GM04504 (cell line): Measurements from ENCODE around the gene AIP.
A peak's percentile ranks its signal among the peaks of the same experiment; 100 is the strongest.
"Not testable (repeated sequence)": the region's sequence is repeated elsewhere in the genome, so short reads cannot be mapped to it uniquely, and the experiment has no call there.

ENCODE experiments used
- DNase-seq: peaks from one replicate; pipeline ENCODE4 v3.0.0-alpha.2; 2012; ENCODE audit warnings: low read depth

The AIP gene

DNA sequence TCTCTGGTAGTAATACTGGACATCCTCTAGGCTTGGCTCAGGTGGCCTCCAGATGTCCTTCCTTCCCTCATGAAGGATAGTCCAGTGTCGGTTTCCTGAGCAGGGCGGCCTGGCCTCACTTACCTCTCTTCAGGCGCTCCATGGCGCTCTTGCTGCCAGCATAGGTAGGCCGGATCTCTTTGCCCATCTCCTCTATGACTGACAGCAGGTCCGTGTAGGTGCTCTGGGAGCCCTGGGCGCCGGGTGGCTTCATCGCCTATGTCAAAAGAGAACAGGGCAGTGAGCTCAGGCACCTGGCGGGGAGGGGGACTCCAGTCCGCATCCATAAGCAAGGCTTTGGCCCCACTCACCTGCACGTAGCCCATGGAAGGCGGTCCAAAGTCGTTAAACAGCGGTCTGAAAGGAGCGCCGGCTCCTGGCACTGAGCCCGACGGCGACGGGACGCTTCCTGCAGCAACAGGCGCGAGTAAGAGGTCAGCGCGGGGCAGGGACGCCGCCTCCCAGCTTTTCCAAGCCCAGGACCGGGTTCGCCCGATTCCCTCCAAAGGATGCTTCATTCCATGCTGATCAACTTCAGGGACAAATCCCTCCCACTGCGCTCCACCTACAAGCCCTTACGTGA, 24.5 kb downstream of the AIP start:
- no peak for DNase-seq

DNA sequence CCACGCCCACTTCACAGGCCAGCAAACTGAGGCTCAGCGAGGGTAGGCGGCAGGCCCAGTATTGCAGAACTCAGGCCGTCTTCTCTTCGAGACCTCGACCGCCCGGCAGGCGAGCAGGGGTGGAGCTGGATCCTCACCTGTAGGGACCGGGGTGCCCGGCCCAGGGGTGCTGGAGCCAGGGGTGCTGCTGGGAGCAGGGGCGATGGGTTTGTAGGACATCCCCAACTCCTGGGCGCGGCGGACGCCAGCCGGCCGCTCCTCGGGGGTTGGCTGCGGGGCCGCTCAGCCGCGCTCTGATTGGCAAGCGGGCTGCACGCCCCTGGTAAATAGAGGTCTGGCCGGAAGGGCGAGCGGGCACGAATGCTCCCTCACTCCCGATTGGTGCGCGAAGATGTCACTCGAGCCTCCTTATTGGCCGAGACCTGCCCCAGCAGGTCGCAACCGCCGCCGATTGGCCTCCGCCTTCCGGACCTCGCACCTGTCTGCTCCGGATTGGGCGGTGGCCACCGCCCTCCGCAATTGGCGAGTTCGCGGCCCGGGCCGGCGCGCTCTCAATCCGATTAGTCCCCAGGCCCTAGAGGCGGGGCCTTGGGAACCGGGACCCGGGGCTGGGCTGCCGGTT, 25.1 kb downstream of the AIP start, which contains the start of gene CDK2AP2:
TSS of gene CDK2AP2 (minus strand) at position 299 of the 622 bp plus-strand sequence. CDS start at position 219, 80 bp downstream.
- DNase-seq = peak; percentile 99

DNA sequence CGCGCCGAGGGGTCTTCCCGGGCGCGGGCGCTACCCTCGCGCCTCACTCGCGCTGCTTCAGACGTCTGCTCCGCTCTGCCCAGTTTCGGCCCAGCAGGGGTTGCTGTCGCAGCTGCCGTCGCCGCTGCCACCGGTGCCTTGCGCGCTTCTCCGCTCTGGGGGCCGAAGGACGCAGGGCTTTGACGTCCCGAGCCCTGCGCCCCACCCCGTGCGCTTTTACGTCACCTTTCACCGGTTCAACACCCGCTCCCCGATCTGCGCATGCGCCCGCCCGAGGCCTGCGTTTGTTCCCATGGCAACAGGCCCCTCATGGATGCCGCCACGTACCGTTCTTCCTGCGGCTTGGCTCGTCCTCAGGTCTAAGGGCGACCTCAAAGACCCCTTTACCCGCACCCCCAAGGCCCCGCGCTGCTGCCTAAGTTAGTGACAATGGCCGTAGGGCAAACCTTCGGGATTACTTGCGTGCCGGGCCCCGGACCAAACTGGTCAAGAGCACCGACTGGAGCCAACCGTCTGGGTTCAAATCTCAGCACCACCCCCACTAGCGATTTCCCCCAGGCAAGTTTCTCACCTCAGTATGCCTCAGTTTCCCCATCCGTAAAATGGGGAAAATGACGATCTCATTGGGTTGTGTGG, 25.8 kb downstream of the AIP start:
- peak; percentile 91 for DNase-seq

DNA sequence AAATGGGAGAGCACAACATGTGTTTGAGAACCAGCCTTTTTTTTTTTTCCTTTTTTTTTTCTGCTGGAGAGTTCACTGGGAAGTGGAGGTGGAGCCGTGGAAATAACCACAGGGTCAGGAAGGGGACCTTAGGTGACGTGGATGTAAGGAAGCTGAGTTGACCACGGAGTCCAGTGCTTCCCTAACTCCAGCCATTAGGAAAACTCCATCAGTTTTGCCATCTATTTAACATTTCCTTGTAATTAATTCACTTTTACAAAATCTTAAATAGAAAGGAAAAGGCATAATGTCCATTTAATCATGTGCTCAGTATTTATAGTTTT, 27.2 kb downstream of the AIP start:
- DNase-seq = no peak

DNA sequence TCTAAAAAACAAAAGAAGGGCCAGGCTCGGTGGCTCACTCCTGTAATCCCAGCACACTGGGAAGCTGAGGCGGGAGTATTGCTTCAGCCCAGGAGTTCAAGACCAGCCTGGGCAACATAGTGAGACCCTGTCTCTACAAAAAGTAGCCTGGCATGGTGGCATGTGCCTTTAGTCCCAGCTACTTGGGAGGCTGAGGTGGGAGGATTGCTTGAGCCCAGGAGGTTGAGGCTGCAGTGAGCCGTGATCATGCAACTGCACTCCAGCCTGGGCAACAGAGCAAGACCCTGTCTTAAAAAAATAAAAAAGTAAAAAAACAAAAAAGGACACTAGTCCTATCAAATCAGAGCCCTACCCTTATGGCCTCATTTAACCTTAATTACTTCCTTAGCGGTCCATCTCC, 28.7 kb downstream of the AIP start:
- not testable (repeated sequence) for DNase-seq

DNA sequence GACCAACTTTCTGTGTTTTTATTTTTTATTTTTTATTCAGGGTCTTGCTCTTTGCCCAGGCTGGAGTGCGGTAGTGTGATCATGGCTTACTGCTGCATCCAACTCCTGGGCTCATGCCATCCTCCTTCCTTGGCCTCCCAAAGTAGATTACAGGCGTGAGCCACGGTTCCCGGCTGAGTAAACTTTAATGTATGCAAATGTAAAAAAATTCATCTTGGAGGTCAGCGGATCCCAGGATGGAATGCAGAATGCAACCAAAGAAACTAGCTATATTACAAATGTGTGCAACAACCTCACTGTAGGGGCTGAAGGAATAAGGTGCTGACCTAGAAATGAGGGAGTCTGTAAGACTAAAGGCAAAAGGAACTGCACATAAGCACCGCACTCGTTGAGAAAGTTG, 31.3 kb downstream of the AIP start:
- DNase-seq = no peak

DNA sequence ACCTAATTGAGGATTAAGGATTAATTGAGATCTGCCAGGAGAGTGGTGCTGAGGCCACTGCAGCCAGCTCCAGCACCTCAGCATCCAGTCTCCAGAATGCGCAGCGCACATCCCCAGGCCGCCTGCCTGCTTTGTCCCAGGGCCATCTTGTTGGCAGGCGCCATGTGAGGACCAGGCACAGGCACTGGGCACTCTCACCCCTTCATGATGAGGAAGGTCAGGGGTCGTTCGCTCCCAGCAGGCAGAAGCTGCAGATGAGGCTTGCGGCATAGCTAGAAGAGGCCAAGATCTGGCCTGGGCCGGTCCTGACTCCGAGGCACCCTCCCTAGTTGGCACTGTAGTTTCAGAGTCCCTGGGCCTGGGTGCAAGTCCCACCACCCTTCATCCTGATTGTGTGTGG, 34.0 kb downstream of the AIP start:
- DNase-seq = no peak

DNA sequence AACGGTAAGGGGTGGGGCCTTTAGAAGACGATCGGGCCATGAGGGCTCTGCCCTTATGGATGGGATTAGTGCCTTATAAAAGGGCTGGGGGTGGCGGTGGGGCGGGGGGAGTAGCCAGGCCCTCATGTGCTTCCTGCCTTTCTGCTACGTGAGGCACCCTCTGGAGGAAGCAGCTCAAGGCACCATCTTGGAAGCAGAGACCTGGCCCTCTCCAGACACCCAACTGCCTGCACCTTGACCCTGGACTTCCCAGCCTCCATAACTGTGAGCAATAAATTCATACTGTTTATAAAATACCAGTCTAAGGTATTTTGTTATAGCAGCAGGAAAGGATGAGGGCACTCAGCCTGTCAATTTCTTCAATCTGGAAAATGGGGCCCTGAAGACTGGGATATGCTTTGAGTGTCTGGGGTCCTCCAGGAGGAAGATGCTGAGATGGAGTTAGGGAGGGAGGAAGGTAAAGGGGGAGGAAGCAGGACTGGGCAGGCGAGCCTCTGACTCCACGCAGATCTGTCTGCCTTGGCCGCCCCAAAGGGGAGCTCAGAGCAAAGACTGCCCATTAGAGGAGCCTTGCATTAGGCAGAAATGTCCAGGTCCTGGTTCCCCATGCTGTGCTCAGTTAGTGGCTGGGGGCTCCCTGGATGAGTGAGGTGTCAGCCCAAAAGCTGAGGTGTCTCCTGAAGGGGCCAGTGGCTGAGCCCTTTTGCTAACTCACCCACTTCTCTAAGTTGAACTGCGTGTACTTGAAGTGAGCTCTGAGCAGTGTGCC, 35.1 kb downstream of the AIP start:
- DNase-seq = no peak

DNA sequence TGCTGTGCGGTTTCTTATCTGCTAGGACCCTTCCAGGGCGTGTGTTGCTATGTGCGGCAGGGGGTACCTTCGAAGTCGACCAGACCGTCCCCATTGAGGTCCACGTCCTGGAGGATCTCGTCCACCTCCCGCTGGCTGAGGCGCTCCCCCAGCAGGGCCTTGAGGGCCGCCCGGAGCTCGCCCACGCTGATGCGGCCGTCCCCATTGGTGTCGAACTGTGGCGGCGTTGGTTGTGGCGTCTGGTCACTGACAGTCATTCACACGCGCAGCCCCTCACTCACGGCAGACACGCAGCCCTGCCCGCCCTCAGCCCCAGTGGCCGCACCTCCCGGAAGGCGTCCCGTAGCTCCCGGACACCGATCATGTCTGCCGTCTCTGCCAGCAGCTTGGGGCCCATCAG, 36.9 kb downstream of the AIP start:
- no peak for DNase-seq

DNA sequence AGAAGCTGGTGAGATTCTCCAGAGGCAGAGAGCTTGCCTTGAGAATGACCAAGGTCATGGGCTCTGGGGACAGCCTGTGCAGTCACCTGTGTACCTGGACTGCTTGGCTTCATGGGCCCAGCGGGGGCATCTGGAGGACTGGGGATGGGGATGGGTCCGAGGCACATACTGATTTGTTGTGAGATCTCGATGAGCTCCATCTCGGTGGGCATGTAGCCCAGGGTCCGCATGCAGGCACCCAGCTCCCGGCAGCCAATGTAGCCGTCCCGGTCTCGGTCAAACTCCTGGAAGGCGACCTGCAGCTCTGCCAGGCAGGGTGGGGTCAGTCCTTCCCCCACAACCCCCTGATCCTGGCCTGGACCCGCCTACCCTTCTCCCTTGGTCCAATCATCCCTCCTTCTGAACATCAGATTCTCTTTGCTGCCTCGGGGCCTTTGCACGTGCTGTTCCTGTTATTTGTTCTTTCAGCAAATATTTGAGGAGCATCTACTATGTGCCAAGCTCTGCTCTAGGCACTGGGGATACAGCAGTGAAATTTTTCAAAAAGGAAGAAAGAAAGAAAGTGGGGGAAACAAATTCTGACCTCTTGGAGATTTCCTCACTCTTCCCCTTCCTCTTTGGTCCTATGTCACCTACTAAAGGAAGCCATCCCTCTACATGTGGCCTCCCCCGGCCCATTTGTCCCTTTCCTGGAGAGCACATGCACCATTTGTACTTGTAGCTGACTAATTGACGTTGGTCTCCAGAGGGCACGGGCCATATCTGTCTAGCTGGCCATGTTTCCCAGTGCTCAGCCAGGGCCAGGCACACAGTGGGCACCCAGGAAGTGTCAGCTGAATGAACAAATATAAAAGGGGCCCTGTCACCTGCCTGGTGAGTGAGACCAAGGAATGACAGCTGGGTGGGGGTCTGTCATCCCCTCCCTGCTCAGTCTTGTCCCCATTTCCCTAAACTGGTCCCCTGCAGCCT, 38.3 kb downstream of the AIP start:
- no peak for DNase-seq

DNA sequence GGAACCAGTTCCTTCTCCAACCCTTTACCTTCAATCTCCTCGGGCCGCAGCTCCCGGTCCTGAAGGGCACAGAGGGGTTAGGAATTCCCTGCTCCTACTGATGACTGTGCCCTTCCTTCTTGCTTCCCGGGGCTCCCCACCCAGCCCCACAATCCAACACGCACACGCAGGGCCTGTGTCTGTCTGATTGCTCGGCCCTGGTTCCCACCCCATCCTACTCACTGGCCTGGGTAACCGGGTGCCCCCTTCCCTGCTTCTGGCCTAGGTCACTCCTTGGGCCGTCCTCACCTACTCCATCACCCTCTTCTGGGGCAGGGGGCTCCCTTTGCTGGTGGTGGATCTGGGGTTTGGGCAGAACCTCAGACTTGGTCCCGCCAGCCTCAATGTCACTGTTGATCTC, 39.1 kb downstream of the AIP start:
- DNase-seq = no peak

DNA sequence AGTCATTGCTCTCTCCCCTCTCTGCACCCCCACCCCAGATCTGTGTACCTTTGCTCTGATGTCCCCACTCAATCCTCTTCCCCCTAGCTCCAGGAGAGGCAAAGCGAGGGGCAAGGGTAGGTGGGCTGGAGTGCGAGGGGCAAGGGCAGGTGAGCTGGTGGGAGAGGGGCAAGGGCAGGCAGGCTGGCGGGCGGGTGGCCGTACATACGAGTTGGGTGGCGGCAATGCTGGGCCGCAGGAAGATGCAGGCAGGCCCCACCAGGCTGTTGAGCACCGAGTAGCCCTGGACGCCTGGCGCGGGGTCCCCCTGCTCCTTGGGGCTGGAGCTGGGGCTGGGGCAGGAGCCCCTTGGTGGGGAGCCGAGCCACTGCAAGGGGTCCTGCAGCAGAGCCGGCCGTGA, 39.5 kb downstream of the AIP start:
- DNase-seq = no peak

DNA sequence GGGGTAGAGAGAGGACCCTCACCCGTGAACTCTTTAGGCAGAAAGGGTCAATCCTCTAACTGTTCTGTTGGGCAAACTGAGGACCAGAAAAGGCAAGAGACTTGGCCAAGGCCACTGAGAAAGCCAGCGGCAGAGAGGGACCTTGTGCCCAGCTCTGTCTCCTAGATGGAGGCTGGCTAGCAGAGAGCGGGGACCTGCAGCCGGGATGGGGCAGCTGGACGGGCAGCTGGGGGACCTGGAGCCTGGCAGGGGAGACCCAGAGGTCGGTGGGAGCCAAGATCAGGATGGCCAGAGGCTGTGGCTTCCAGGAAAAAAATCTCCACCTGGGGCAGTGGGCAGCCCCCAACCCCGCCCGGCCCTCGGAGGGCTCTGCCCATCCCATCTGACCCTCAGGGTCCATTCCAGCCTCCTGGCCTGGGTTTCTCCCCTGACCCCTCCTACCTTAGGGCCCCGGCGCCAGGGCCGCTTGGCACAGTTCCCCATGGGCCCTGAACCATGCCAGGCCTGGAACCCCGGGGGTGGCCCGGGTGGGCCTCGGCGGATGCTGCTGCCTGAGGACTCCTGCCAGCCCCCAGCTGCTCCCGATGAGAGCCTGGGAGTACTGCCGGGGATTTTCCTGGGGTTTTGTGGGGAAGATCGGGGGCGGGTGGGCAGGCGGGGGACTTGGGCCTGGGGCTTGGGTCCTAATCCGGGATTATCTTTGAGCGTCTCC, 40.2 kb downstream of the AIP start, which contains the start of gene CABP2:
TSS of gene CABP2 (minus strand) at position 603 of the 712 bp plus-strand sequence. CDS start at position 483, 120 bp downstream.
- DNase-seq = no peak

DNA sequence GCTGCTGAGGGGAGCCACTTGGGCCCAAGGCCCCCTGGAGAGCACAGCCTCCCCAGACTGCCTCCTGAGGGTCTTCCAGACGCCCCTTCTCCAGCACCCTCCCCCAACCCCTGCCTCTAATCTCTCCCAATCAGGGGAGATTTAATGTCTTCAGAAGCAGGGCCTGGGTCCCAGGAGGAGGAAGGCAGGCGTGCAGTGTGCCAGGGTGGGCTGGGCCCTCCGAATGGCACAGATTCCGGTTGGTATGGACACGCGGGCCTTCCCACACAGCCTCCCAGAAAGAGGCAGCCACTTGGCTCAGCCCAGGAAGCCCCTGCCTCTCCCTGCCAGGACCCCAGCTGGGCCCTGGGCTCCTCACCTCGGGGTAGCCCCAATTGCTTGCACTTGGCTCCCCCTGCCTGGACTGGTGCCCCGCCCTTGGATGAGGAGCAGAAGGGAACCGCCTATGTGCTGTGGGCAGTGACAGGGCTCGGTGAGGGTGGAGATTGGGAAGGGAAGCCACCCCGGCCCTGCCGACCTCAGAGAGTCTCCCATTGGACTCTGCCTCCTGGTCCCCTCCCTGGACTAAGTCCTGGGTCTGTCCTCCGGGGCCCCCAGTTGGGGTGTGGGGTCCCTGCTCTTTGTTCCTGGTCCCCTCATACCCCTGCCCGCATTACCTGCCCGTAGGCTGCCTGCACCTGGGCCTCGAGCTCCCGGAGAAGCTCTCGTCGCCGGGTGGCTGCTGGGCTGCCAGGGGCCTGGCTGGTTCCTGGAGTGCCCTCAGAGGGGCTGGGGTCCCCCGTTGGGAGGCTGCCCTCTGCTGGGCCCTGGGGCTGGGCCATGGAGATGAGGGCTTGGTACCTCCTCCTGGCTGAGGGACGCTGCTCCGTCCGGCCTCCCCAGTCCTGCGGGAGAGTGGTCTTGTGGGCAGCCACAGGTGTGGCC, 41.0 kb downstream of the AIP start:
- no peak for DNase-seq

DNA sequence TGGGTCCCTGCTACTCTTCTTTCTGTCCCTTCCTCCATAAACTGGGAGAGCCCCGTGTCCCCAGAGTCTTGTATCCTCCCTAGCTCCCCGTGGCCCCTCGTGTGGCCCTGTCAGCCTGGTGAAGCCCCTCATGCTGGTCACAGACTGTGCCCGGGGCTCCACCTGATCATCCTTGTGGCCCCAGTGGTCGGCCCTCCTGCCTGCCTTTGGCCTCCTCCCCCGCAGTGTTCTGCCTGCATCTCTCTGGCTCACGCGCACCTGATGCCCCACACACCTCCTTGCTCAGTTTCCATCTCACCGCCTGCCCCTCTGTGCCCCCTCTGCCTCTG, 41.6 kb downstream of the AIP start:
- no peak for DNase-seq

DNA sequence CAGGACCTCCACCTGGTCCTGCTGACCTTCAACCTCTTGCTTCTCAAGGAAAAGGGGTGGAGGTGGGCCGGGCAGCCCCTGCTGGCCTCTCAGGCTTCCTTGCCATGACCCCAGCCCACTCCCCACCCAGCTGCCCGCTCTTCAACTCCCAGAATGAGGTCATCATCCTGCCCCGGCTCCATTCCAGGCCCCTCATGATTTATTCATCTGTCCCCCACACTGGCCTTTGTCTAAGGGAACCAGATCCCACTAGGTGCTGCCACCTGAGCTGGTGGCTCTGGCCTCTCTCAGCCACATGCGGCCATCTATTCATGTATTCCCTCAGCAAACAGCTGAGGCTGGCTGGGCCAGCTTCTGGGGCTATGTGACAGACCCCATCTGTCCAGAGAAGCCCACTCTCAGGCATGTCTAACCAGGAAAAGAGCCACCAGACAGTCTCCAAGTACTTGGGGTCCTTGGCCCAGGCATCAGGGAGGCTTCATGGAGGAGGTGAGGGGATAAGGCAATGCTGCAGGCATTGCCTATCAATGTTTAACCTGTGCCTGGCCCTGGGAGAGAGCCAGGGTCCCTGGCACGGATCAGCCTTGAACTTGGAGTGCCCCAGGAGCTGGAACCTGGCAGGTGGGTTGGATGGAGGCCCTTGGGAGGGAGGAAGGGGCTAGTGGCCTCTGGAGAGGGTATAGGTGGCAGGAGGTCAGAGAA, 42.6 kb downstream of the AIP start:
- no peak for DNase-seq

DNA sequence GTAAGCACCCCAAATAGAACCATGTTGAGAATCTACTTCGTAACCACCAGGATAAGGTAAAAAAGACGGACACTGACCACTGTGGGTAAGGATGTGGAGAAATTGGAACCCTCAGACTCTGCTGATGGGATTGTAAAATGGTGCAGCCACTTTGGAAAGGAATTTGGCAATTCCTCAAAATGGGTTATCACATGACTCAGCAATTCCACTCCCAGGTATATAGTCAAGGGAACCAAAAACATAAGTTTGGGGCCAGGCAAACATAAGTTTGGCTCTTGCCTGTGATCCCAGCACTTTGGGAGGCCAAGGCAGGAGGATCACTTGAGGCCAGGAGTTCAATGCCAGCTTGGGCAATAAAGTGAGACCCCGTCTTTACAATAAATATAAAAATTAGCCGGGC, 45.5 kb downstream of the AIP start:
- no peak for DNase-seq

DNA sequence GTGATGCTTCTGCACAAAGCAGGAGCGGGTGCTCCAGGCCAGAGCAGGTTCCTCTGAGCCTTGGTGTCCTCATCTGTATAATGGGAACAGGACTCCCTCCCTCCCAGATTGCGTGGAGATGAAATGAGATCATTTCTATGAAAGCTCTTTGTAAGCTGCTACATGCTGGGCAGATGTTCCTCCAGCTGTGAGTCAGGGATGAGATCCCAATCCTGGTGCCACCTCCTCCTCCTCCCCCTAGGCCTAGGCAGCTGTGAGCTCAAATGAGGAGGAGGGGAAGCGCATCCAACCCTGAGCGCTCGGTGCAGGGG, 47.4 kb downstream of the AIP start:
- no peak for DNase-seq

DNA sequence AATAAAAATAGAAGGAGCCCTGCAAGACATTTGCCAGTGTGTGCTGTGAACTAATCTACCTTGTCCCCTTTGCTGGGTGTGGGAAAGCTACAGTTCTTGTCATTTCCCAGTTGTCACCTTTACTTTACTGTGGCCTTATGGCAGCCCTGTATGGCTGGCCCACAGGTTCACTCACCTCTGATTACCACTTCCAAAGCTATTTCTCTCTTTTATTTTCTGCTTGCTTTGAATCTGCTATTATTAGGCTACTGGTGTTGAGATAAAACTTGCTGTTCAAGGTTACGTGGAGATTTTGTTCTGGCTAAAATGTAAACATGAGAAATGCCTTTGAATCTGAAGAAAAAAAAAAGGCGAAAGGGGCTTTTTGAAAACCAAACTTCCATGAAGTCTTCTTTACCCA, 50.1 kb downstream of the AIP start:
- DNase-seq = no peak
